Mesothelial cell of epicardium (in vitro differentiated cells): ENCODE results near the gene CCL1. TPM values are rescaled to one million over a fixed set of nuclear protein-coding genes. Genes with fewer than 3 reads are reported as not detected.

Source experiments
- DNase-seq, 2 experiments: peaks; one replicate each; pipeline ENCODE4 v3.0.0; 2021; ENCODE audit warnings: low spot score in 2 of 2; ENCODE audit not compliant: unreplicated experiment in 2 of 2
- H3K27ac Mint-ChIP-seq: 2 replicates; pipeline ENCODE4 v1.8.0; 2021; ENCODE audit warnings: mixed read lengths
- H3K27me3 Mint-ChIP-seq: 2 replicates; pipeline ENCODE4 v1.8.0; 2021; ENCODE audit warnings: low read depth, mixed read lengths
- H3K36me3 Mint-ChIP-seq: 2 replicates; pipeline ENCODE4 v1.8.0; 2021; ENCODE audit warnings: mixed read lengths
- H3K4me1 Mint-ChIP-seq: 2 replicates; pipeline ENCODE4 v1.8.0; 2021; ENCODE audit warnings: mixed read lengths
- H3K4me3 Mint-ChIP-seq: 2 replicates; pipeline ENCODE4 v1.8.0; 2021; ENCODE audit warnings: mild to moderate bottlenecking, moderate library complexity, mixed read lengths
- H3K9me3 Mint-ChIP-seq: 2 replicates; pipeline ENCODE4 v1.8.0; 2021; ENCODE audit warnings: mixed read lengths
- CTCF ChIP-seq: fragments of 200-600 bp; sonication (generic); IDR thresholded peaks from one replicate; pipeline ENCODE4 v1.5.0; 2021; ENCODE audit warnings: antibody characterized with exemption; ENCODE audit not compliant: unreplicated experiment
- total RNA-seq: library from RNA; stranded (reverse); gene quantifications from 3 replicates; pipeline ENCODE4 v1.2.1, GENCODE V29; 2021

Gene CCL1
- total RNA-seq = not detected in 3 replicates

GRCh38 chr17:34363183-34363661 lies at the start of gene CCL1:
Gene CCL1 (minus strand): TSS chr17:34363233. CDS start chr17:34363161, 72 bp downstream.
- H3K27ac Mint-ChIP-seq = no peak within 1 kb of the TSS
- peaks cover 57% of the 10 kb centered on the region for H3K27me3 Mint-ChIP-seq
- no peak for DNase-seq
- no peak within 1 kb of the TSS for H3K4me3 Mint-ChIP-seq
- H3K4me1 Mint-ChIP-seq = no peaks in the 10 kb centered on the region
- H3K9me3 Mint-ChIP-seq = no peaks in the 10 kb centered on the region
- no peak for TF ChIP-seq CTCF
- H3K36me3 Mint-ChIP-seq = no peaks in the 10 kb centered on the region

- Mint-ChIP-seq H3K36me3 (no peaks in the 10 kb centered on the region), H3K4me3 (no peak overlapping the region), H3K4me1 (no peaks in the 10 kb centered on the region), H3K27me3 (peaks cover 92% of the 10 kb centered on the region), H3K9me3 (no peaks in the 10 kb centered on the region), H3K27ac (no peak overlapping the region)
- no peak for DNase-seq
- TF ChIP-seq CTCF = no peak
Measured at GRCh38 chr17:34412534-34412933, 49.5 kb upstream of the CCL1 start.

- H3K27ac Mint-ChIP-seq = no peak overlapping the region
Measured at GRCh38 chr17:34411646-34412421, 48.8 kb upstream of the CCL1 start.

GRCh38 chr17:34409352-34409751 lies 46.3 kb upstream of the CCL1 start:
- Mint-ChIP-seq H3K4me3 (no peak overlapping the region), H3K36me3 (no peaks in the 10 kb centered on the region), H3K9me3 (no peaks in the 10 kb centered on the region), H3K27me3 (peaks cover 69% of the 10 kb centered on the region), H3K27ac (no peak overlapping the region), H3K4me1 (no peaks in the 10 kb centered on the region)
- no peak for TF ChIP-seq CTCF
- DNase-seq = no peak

More at GRCh38 chr17:34411646-34412421, 48.8 kb upstream of the CCL1 start:
- Mint-ChIP-seq H3K27me3 (peaks cover 91% of the 10 kb centered on the region), H3K9me3 (no peaks in the 10 kb centered on the region), H3K36me3 (no peaks in the 10 kb centered on the region), H3K4me3 (no peak overlapping the region), H3K4me1 (no peaks in the 10 kb centered on the region)
- no peak for DNase-seq
- TF ChIP-seq CTCF = no peak

- Mint-ChIP-seq H3K9me3 (no peaks in the 10 kb centered on the region), H3K27ac (no peak overlapping the region), H3K4me3 (no peak overlapping the region), H3K36me3 (no peaks in the 10 kb centered on the region), H3K27me3 (peaks cover 60% of the 10 kb centered on the region), H3K4me1 (no peaks in the 10 kb centered on the region)
- TF ChIP-seq CTCF = no peak
- DNase-seq = no peak
Measured at GRCh38 chr17:34408439-34408838, 45.4 kb upstream of the CCL1 start.
